Stimulated activated CD8-positive, alpha-beta memory T cell treated with anti-CD3 and anti-CD28 coated beads, Interleukin-12 subunit alpha, Interleukin-12 subunit beta, amount 100 ng/mL, for 1 hour (primary cell): ENCODE data around the gene TGFBR3.
"Not testable (repeated sequence)": the region's sequence is repeated elsewhere in the genome, so short reads cannot be mapped to it uniquely, and the experiment has no call there.

Source experiments
- DNase-seq: peaks from one replicate; pipeline ENCODE4 v3.0.0-alpha.2; 2020; ENCODE audit warnings: low read depth

The TGFBR3 gene

GRCh38 chr1:91883470-91883869 is 2.5 kb downstream of the TGFBR3 start:
- no peak for DNase-seq

GRCh38 chr1:91881280-91881679 is 4.7 kb downstream of the TGFBR3 start:
- DNase-seq = no peak

DNA sequence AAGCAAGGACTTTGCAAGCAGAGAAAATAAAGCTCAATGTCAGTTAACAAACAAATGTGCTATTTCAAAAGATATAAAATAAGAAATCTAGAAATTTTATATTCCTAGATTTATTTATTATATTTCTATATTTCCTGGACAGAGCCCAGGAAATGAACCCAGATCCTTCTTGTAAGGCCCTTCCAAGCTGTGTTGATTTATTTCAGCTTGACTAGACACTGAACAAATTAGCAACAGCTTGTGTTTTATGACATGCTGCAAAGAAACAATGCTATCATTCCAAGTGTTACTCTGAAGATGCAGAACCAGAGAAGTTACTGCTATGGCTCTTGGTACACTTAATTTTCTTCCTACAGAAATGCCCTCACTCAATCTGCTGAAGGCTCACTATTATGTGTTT is 6.2 kb downstream of the TGFBR3 start:
- no peak for DNase-seq

- DNase-seq = no peak
Measured at GRCh38 chr1:91877574-91878208, 8.3 kb downstream of the TGFBR3 start.

DNA sequence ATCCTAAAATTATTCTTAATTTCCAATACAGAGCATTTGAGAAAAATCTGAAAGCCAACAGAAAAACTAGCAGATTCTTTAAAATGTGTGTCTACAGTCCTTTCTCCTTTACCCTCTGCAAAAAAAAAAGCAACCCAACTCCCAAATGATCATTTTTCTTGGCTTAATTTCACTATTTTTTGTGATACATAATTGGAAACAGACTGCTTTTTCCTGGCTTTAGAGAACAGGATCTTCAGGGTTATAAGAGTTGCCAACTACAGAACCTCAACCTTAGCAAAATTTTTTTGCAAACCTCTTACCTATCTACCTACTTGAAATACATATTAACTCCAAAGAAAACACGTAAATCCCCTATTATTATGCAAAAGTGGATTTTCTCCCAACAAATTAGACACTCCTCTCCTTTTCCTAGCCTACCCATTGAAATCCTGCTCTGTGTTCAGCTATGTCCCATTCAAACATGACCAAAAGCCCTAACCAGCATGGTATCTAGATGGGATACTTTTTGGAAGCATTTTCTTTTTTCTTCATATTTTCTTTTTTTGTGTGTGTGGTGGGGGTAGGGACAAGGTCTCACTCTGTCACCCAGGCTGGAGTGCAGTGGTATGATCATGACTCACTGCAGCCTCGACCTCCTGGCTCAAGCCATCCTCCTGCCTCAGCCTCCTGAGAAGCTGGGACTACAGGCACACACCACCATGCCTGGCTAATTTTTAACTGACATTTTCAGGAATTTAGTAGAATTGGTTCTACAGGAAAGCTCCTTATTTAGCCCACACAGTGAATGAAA is 9.0 kb downstream of the TGFBR3 start:
- DNase-seq = no peak

DNA sequence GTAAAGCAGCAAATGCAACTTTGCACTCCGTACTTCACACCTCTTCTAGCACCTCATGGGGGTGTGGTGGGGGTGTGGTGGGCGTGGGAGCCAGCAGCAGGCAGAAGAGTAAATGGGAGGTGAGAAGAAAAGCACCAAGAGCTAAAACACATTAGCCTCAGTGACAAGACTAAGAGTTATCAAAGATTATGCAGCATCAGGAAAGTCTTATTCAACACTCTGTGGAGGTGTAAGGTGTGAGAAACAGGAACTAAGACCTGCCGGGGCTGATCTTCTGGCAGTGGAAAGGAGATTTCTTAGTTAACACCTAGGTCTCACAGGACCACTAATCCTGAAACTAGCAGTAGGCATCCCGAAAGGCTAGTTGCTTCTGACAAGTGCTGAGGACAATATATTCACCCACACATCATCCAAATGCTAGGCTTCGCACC is 9.9 kb downstream of the TGFBR3 start:
- DNase-seq = no peak

DNA sequence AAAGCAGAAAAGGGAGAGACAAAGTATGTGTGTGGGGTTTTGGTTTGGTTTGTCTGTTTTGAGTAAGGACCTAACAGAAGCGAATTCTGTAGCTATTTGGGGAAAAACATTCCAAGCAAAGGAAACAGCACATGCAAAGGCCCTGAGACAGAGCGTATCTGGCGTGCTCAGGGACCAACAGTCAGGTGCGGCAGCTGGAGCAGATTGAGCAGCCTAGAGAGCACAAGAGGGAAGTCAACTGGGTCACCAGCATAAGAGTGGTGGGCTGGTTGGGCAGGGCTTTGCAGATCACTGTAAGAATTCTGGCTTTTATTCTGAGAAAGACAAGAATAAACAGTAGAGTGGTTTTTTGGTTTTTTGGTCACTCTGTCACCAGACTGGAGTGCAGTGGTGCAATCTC is 11.8 kb downstream of the TGFBR3 start:
- no peak for DNase-seq

DNA sequence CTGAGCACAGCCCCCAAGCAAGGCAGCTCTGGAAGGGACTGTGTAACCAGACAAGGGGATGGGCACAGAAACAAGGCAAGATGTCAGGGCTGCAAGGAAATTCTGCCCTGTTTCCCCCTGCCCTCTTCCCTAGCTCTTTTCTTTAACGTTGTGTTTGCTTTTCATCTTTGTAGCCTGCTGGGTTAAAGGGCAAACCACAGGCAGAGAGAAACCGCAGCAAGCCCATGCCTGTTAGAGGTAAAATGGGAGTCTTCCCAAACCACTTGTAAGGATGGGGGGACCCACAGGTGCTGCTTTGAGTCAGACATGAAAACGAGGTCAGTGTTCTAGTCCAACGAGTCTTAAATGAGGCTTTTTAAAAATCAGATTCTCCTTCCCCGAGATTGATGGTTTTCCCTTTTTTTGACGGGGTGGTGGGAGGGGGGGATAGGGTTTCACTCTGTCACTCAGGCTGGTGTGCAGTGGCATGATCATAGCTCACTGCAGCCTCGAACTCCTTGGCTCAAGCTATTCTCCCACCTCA is 13.3 kb downstream of the TGFBR3 start:
- DNase-seq = no peak

- no peak for DNase-seq
Measured at GRCh38 chr1:91872000-91872399, 14.0 kb downstream of the TGFBR3 start.

- DNase-seq = no peak
Measured at GRCh38 chr1:91870322-91870721, 15.6 kb downstream of the TGFBR3 start.

DNA sequence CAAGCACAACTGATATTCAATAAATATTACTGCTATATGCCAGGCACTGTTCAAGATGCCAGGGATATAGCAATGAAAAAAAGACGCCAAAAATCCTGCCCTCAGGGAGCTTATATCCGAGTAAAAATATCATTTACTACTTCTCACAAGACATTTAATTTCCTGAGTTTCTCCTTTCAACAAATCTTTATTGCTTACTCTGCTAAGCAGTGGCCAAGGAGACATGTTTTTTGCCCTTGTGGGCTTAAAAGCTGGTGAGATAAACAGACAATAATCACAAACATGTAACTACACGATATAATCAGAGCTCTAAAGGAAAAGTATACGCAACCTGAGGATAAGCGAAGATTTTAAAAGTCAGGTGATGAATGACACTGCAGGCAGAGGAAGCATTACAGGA is 19.5 kb downstream of the TGFBR3 start:
- DNase-seq = no peak

- no peak for DNase-seq
Measured at GRCh38 chr1:91864017-91864700, 21.8 kb downstream of the TGFBR3 start.

DNA sequence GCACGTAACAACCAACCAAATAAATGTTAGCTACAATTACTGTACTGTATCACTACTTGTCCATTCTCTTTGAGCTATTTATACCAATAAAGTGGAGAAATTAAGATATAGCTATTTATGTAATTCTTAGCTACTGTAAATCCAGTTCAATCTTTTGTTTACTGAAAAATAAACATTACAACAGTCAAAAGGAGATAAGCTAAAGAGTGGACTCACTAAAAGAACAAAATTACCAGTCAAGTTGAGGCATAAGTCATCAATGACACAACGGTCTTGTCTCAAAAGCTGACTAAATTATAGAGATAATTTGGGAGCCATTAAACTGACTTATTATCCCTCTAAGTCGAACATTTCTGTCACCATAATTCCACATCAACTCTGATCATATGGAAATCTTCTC is 22.5 kb downstream of the TGFBR3 start:
- DNase-seq = no peak

DNA sequence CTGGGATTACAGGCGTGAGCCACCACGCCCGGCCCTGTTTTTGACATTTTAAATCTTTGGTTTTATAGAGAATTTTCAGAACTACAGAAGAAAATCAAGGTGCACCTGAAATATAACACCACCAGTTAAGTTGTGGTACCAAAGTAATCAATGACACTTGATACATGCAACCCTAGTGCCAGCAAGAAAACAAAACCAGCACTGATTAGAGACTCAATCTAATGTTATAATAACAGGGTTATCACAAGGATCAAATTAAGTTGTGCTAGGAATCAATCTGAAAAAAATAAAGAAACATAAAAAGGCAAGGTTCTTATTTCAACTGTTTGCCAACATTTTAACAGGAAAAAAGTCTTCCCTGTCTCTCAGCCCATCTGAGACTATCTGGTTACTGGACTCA is 23.8 kb downstream of the TGFBR3 start:
- no peak for DNase-seq

- no peak for DNase-seq
Measured at GRCh38 chr1:91857557-91858239, 28.3 kb downstream of the TGFBR3 start.

GRCh38 chr1:91856996-91857395 is 29.0 kb downstream of the TGFBR3 start:
- DNase-seq = no peak

GRCh38 chr1:91854852-91855534 is 31.0 kb downstream of the TGFBR3 start:
- DNase-seq = no peak

GRCh38 chr1:91853397-91853796 is 32.6 kb downstream of the TGFBR3 start:
- no peak for DNase-seq

GRCh38 chr1:91852011-91852410 is 33.9 kb downstream of the TGFBR3 start:
- not testable (repeated sequence) for DNase-seq

GRCh38 chr1:91851130-91852010 is 34.6 kb downstream of the TGFBR3 start:
- DNase-seq = no peak

- DNase-seq = no peak
Measured at GRCh38 chr1:91850708-91851107, 35.2 kb downstream of the TGFBR3 start.
